Right lobe of liver (tissue), 6 donors: Measurements from ENCODE around the gene ATF7. TPM values are rescaled to one million over a fixed set of nuclear protein-coding genes. Genes with fewer than 3 reads are reported as not detected.

ENCODE experiments used
- ATAC-seq, 4 donors: fragments of 200-7000 bp; cut with Tn5 transposase; one replicate each; pipeline ENCODE4 v1.9.1; 2020; ENCODE audit warnings: mild to moderate bottlenecking in 4 of 4, moderate library complexity in 4 of 4
- DNase-seq, 3 donors: peaks; one replicate each; pipeline ENCODE4 v3.0.0-alpha.2; 2020
- H3K27ac ChIP-seq, 3 donors: fragments of 200-600 bp; one replicate each; pipeline ENCODE4 v1.8.0; 2022
- H3K27me3 ChIP-seq, 2 donors: fragments of 200-600 bp; one replicate each; pipeline ENCODE4 v1.8.0; 2022
- H3K36me3 ChIP-seq, 4 donors: fragments of 200-600 bp; sonication (generic) in 1 of 4; one replicate each; pipeline versions ENCODE4 v1.5.1 to v1.8.0; 2017 to 2022; ENCODE audit warnings: control low read depth in 1 of 4
- H3K4me1 ChIP-seq, 4 donors: fragments of 200-600 bp; sonication (generic) in 1 of 4; one replicate each; pipeline versions ENCODE4 v1.5.1 to v1.8.0; 2017 to 2022; ENCODE audit warnings: control low read depth in 1 of 4
- H3K4me3 ChIP-seq, 3 donors: fragments of 200-600 bp; one replicate each; pipeline ENCODE4 v1.8.0; 2022
- H3K9me3 ChIP-seq, 4 donors: fragments of 200-600 bp; sonication (generic) in 1 of 4; one replicate each; pipeline versions ENCODE4 v1.5.1 to v1.8.0; 2017 to 2022; ENCODE audit warnings: control low read depth in 1 of 4
- CTCF ChIP-seq, 4 donors: fragments of 200-600 bp in 3 of 4; fragments of 450-650 bp in 1 of 4; IDR thresholded peaks; one replicate each; pipeline versions ENCODE4 v1.5.1 to v1.8.0; 2016 to 2022; ENCODE audit warnings: antibody characterized with exemption in 4 of 4, mild to moderate bottlenecking in 2 of 4
- POLR2A ChIP-seq: fragments of 450-650 bp; IDR thresholded peaks from one replicate; pipeline ENCODE4 v1.6.1; 2017; ENCODE audit warnings: antibody characterized with exemption, mild to moderate bottlenecking
- WGBS: methylation state at CpG from one replicate; pipeline ENCODE4 v1.1.6; 2018; ENCODE audit warnings: low coverage, low lambda C conversion rate; ENCODE audit not compliant: insufficient coverage; ENCODE audit errors: missing lambda C conversion rate; 5-methylcytosine and 5-hydroxymethylcytosine counted together
- intact Hi-C, 2 donors: fragments of 100-400 bp; cut with DNase I; formaldehyde crosslinking; loops; one replicate each; pipeline versions ENCODE4 v1.11.2 to v1.14.1; 2022
- total RNA-seq, 6 experiments: library from RNA; depleted of rRNA in 2 of 6; stranded (reverse); fragments of >200 nt in 2 of 6; fragmentation: NEBNext Ultra II Directional in 3 of 6; extraction: Animal tissue kit (Norgen Biotek cat#: 25700) in 3 of 6; gene quantifications; one replicate each; pipeline versions ENCODE4 v1.1.0 to v1.2.4, GENCODE V29; 2016 to 2023
- donor health status: DM: no; HTN: yes; CAD: no.
- donor health status: DM: no; HTN: no; CAD: no.
- donor health status: DM: no; HTN: no; CAD: no.
- donor health status: DM: no; HTN: yes; CAD: no.
- donor health status: DM: no; HTN: yes; CAD: no.

The ATF7 gene
- total RNA-seq, 6 experiments from 2014 or later, result 7.9 to 18.7 (median 12.3) TPM

DNA sequence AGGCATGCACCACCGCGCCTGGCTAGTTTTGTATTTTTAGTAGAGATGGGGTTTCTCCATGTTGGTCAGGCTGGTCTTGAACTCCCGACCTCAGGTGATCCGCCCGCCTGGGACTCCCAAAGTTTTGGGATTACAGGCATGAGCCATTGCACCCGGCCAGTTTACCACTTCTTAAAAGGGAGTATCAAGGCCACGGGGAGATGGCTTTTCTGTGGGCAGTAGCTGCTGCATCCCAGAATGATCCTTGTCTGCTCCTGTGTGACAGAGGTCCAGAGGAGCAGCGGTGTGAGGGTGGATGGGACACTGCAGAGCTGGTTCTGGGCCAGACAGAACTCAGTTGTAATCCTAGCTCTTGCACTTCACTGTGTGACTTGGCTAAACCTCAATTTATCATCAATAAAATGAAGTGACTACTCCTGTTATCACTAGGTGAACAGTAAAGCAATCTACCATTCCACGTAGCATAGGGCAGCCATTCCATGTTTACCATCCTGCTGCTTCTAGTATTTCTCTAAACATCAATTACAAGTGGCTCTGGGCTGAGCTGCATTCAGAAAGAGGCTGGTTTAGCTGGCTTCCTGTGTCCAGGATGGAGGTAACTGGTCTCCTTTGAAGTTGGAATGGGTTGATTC lies 115.9 kb downstream of the ATF7 start:
- 33% methylated on average over 1 of the region's 9 CpGs for WGBS
- ATAC-seq, result peak in 3 of 4 donors; percentile 3 to 29 (median 21)
- no peak overlapping the region for H3K4me3 ChIP-seq
- no peak for DNase-seq
- H3K27ac ChIP-seq, result no peak overlapping the region
- peaks cover 0 to 6% (median 0%) of the 10 kb centered on the region in 4 donors for H3K4me1 ChIP-seq
- peaks cover 0 to 42% (median 16%) of the 10 kb centered on the region in 4 donors for H3K36me3 ChIP-seq
- no peak for TF ChIP-seq CTCF (IDR thresholded peaks at IDR 0.05)
- no peak for TF ChIP-seq POLR2A
- no peaks in the 10 kb centered on the region for H3K9me3 ChIP-seq
- intact Hi-C loops, result no loop called here
- H3K27me3 ChIP-seq, result no peaks in the 10 kb centered on the region

- no peak for TF ChIP-seq POLR2A
- TF ChIP-seq CTCF (IDR thresholded peaks at IDR 0.05), result peak; percentile 85 to 93 (median 90)
- intact Hi-C loops, result loop anchor here in 1 of 2 donors (10.0 kb wide), 1 partner anchor 184 kb away; the partner anchor contains the start of gene AAAS
- no peaks in the 10 kb centered on the region for H3K9me3 ChIP-seq
- H3K36me3 ChIP-seq, result peaks cover 0 to 31% (median 9%) of the 10 kb centered on the region in 4 donors
- DNase-seq, result peak; percentile 77 to 81 (median 80)
- H3K27me3 ChIP-seq, result no peaks in the 10 kb centered on the region
- peak; percentile 89 to 93 (median 90) for ATAC-seq
- H3K4me1 ChIP-seq, result peaks cover 0 to 6% (median 0%) of the 10 kb centered on the region in 4 donors
- H3K27ac ChIP-seq, result no peak overlapping the region
- H3K4me3 ChIP-seq, result no peak overlapping the region
- WGBS, result 0% methylated on average over 4 of the region's 7 CpGs
Measured at GRCh38 chr12:53508534-53509170, 117.5 kb downstream of the ATF7 start.

DNA sequence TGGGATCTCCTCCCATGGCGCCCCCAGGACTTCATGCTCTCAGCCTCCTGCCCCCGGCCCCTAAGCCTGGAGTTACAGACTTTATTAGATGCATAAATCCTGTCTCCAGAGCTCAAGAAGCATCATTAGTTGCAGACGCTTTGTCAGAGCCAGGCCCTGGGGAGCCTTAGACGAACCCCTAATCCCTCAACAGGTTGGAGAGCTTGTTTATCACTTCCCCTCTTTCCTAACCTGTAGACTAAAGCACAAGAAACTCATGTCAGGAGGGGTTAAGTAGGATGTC lies 118.6 kb downstream of the ATF7 start:
- Histone ChIP-seq H3K27me3 (no peaks in the 10 kb centered on the region), H3K27ac (no peak overlapping the region), H3K4me1 (peaks cover 0 to 6% (median 0%) of the 10 kb centered on the region in 4 donors), H3K36me3 (peaks cover 0 to 24% (median 5%) of the 10 kb centered on the region in 4 donors), H3K9me3 (no peaks in the 10 kb centered on the region), H3K4me3 (no peak overlapping the region)
- WGBS, result no CpG with 5 or more reads among the region's 4 CpGs
- TF ChIP-seq CTCF (IDR thresholded peaks at IDR 0.05), result no peak
- no peak for TF ChIP-seq POLR2A
- ATAC-seq (no peak), DNase-seq (no peak)
- intact Hi-C loops, result loop anchor here in 1 of 2 donors (10.0 kb wide), 1 partner anchor 183 kb away; the partner anchor contains the start of gene AAAS

DNA sequence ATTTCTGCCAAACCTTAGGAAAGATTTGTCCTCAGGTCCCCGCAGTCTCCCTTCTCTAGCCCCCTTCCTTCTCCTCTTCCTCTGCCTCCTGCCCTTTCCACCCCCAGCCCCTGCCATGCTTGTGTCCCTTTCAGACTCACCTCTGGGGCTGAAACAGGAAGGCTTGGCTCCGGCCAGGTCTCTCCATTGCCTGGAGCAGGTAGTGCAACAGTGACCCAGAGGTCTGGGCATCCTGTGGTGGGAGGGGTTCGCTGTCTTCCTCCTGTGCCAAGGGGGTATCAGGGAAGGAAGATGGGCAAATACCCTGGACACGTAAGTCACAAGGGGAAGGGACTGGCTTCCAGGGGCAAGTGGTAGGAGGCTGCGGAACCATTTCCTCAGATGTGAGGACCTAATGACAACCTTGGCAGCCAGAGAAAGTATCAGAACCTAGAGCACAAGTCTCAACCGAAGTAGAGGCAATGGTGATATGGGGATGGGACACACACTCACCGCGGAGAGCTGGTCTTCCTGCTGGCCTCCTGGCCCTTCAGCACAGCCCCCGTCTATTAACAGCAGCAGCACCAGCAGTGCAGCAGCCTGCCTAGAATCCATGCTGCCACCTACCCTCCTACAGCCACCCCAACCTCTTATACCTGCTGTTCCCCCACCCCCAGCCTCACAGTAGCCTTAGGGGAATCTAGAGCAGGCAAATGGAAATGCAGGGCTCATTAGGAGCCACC lies 119.1 kb downstream of the ATF7 start, which contains the start of gene NPFF:
Gene NPFF (minus strand): TSS at position 604 of the 722 bp plus-strand sequence. CDS start 10 bp downstream, at position 594.
- DNase-seq, result peak in 1 of 3 donors; percentile 28
- Histone ChIP-seq H3K36me3 (peaks cover 0 to 21% (median 5%) of the 10 kb centered on the region in 4 donors), H3K4me1 (peaks cover 0 to 8% (median 1%) of the 10 kb centered on the region in 4 donors), H3K9me3 (no peaks in the 10 kb centered on the region), H3K27me3 (no peaks in the 10 kb centered on the region), H3K4me3 (no peak within 1 kb of the TSS), H3K27ac (no peak within 1 kb of the TSS)
- no peak for TF ChIP-seq POLR2A
- no peak for TF ChIP-seq CTCF (IDR thresholded peaks at IDR 0.05)
- intact Hi-C loops, result loop anchor here in 1 of 2 donors (10.0 kb wide), 1 partner anchor 182 kb away; the partner anchor contains the start of gene AAAS
- ATAC-seq, result no peak
- WGBS, result 88% methylated on average over 3 of the region's 9 CpGs
